Prostate gland (tissue), 2 donors: ENCODE measurements around the gene NLGN3. TPM values are rescaled to one million over a fixed set of nuclear protein-coding genes. Genes with fewer than 3 reads are reported as not detected.
A peak's percentile ranks its signal among the peaks of the same experiment; 100 is the strongest.

Experiments used
- DNase-seq: peaks from one replicate; pipeline ENCODE4 v3.0.0-alpha.2; 2019; ENCODE audit warnings: low spot score
- H3K27ac ChIP-seq, 2 donors: fragments of 200-600 bp; sonication (generic); 2 replicates each; pipeline ENCODE4 v1.5.1; 2017 to 2019
- H3K27me3 ChIP-seq: fragments of 200-600 bp; sonication (generic); replicated peaks from 2 replicates; pipeline ENCODE4 v1.5.1; 2019; ENCODE audit not compliant: insufficient read depth
- H3K36me3 ChIP-seq, 2 donors: fragments of 200-600 bp; sonication (generic); 1 replicate in 1 of 2; 2 replicates in 1 of 2; pipeline versions ENCODE4 v1.5.1 to v1.8.1; 2017 to 2019
- H3K4me1 ChIP-seq: fragments of 200-600 bp; sonication (generic); replicated peaks from 2 replicates; pipeline ENCODE4 v1.5.1; 2019
- H3K4me3 ChIP-seq, 2 donors: fragments of 200-600 bp; sonication (generic); 2 replicates each; pipeline ENCODE4 v1.5.1; 2017 to 2019
- H3K9me3 ChIP-seq: fragments of 200-600 bp; sonication (generic); 2 replicates; pipeline ENCODE4 v1.5.1; 2017
- POLR2A ChIP-seq: fragments of 450-650 bp; IDR thresholded peaks from one replicate; pipeline ENCODE4 v1.6.1; 2016; ENCODE audit warnings: antibody characterized with exemption, mild to moderate bottlenecking
- POLR2AphosphoS5 ChIP-seq: sonication (generic); formaldehyde crosslinking; IDR thresholded peaks from one replicate; pipeline ENCODE4 v1.6.1; 2017; ENCODE audit warnings: antibody characterized with exemption
- WGBS: methylation state at CpG from one replicate; pipeline ENCODE4 v1.1.5; 2018; 5-methylcytosine and 5-hydroxymethylcytosine counted together
- intact Hi-C: fragments of 100-400 bp; cut with DNase I; formaldehyde crosslinking; loops from one replicate; pipeline ENCODE4 v1.14.2; 2022
- total RNA-seq, 2 donors: library from RNA; depleted of rRNA; stranded (reverse); fragments of >200 nt; gene quantifications; one replicate each; pipeline ENCODE4 v1.1.0, GENCODE V29; 2016
- TF ChIP-seq, protein P1 (sequence below), 4 experiments: fragments of 200-600 bp in 2 of 4; fragments of 450-650 bp in 2 of 4; sonication (generic) in 2 of 4; IDR thresholded peaks; 1 replicate in 3 of 4; 2 replicates in 1 of 4; pipeline ENCODE4 v1.5.1; 2016 to 2019; ENCODE audit warnings: antibody characterized with exemption in 4 of 4, mild to moderate bottlenecking in 2 of 4, moderate library complexity in 2 of 4

Gene NLGN3
- total RNA-seq, 2 donors from 2014 or later = 1.4 to 9.4 TPM

DNA sequence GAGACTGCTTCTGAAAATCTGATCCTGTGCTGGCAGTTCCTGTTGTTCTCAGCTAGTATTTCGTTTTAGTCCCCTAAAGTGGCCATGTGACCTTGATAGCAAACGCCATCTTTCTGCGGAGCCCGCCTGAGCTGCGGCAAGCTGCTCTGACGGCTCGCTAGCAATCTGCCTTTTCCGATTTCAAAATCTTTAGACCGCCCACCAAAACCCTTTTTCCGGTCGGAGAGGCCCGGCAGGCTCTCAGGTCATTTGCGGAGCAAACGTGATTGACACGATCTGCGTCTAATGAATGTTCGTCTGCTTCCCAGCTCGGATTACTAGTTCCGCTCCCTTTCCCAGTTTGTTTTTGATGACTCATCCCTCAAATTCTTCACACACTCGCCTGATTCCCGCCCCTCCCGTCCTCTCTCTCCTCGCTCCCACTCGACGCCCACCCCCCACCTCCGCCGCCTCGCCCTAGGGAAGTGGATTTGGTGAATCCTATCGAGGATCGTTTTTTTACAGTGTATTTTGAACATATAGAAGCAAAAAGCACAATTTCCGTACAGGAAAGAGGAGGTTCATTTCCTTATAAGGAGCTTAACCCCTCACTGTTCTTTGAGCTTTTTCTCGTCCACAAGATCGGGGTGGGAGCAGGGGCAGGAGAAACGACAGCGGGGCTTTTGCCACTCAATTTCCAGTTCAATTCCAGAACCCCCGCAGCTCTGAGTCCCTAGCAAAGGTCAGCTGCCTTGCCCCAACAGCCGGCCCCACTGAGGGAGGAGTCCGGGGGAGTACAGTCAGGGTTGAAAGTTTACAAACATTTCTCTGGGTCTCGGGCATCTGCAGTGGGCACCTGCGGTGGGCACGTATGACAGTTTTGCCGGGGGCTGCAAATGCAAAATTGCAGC lies 37.5 kb downstream of the NLGN3 start:
- Histone ChIP-seq H3K4me1 (no peaks in the 10 kb centered on the region), H3K36me3 (no peaks in the 10 kb centered on the region), H3K4me3 (peak overlapping the region; percentile 29 to 34), H3K27ac (peak overlapping the region; percentile 83 to 84), H3K9me3 (no peaks in the 10 kb centered on the region), H3K27me3 (no peaks in the 10 kb centered on the region)
- DNase-seq = peak; percentile 88
- TF ChIP-seq POLR2AphosphoS5 (peak; percentile 93), POLR2A (peak; percentile 76)
- TF ChIP-seq, protein P1, sequence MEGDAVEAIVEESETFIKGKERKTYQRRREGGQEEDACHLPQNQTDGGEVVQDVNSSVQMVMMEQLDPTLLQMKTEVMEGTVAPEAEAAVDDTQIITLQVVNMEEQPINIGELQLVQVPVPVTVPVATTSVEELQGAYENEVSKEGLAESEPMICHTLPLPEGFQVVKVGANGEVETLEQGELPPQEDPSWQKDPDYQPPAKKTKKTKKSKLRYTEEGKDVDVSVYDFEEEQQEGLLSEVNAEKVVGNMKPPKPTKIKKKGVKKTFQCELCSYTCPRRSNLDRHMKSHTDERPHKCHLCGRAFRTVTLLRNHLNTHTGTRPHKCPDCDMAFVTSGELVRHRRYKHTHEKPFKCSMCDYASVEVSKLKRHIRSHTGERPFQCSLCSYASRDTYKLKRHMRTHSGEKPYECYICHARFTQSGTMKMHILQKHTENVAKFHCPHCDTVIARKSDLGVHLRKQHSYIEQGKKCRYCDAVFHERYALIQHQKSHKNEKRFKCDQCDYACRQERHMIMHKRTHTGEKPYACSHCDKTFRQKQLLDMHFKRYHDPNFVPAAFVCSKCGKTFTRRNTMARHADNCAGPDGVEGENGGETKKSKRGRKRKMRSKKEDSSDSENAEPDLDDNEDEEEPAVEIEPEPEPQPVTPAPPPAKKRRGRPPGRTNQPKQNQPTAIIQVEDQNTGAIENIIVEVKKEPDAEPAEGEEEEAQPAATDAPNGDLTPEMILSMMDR (IDR thresholded peaks at IDR 0.05) = no peak
- intact Hi-C loops = loop anchor here (5.0 to 10.0 kb wide), 2 partner anchors 63 to 85 kb away; partner anchors contain the start of gene FOXO4
- 1% methylated on average over 35 of the region's 42 CpGs for WGBS

DNA sequence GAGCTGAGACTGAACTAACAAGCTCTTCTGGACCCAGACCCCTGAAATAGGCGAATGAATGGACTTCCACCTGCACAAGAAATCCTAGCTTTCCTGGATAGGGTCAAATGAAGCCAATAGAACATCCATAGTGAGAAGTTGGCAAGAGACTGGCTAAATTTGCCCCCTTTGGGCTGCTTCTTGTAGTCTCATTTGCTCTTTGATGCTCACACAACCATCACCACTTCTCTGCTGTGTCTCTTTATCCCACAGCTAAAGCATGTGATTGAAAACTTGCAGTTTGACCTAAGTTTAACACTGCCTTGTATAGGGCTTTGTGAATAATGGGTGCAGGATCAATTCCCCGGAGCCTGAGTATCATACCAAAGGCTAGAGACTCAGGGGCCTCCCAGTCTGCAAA lies 38.2 kb downstream of the NLGN3 start:
- no peaks in the 10 kb centered on the region for H3K9me3 ChIP-seq
- DNase-seq = no peak
- intact Hi-C loops = loop anchor here (5.0 to 10.0 kb wide), 2 partner anchors 62 to 86 kb away; partner anchors contain the start of gene FOXO4
- TF ChIP-seq, protein P1 (IDR thresholded peaks at IDR 0.05) = no peak
- TF ChIP-seq POLR2A (no peak), POLR2AphosphoS5 (no peak)
- H3K36me3 ChIP-seq = no peaks in the 10 kb centered on the region
- WGBS = 39% methylated on average over 2 of the region's 2 CpGs
- H3K4me1 ChIP-seq = no peaks in the 10 kb centered on the region
- no peak overlapping the region for H3K4me3 ChIP-seq
- no peaks in the 10 kb centered on the region for H3K27me3 ChIP-seq
- peak overlapping the region; percentile 83 to 84 for H3K27ac ChIP-seq

DNA sequence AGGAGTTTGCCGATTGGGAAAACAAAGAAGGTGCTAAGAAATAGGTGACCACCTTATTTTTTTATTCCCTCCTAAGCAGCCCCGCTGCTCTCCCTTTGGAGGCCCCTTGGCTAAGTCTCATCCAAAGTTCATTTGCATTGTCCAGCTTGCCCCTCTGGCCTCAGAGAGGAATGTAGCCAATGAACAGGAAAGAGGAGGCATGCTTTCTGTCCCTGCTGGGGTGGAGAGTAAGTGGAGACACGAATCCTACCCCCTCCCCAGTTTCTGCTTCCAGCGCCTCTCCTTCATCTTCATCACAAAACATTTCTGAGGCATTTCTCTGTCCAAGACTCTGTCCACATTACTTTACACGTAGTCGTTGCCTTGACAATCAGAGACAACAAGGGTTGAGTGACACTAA lies 38.7 kb downstream of the NLGN3 start:
- no peak for TF ChIP-seq POLR2AphosphoS5
- TF ChIP-seq POLR2A = no peak
- TF ChIP-seq, protein P1 (IDR thresholded peaks at IDR 0.05) = no peak
- Histone ChIP-seq H3K36me3 (no peaks in the 10 kb centered on the region), H3K27me3 (no peaks in the 10 kb centered on the region), H3K4me1 (no peaks in the 10 kb centered on the region), H3K27ac (peak overlapping the region in 1 of 2 donors; percentile 84), H3K4me3 (no peak overlapping the region), H3K9me3 (no peaks in the 10 kb centered on the region)
- 44% methylated on average over 6 of the region's 6 CpGs for WGBS
- no peak for DNase-seq
- intact Hi-C loops = loop anchor here (5.0 to 10.0 kb wide), 2 partner anchors 61 to 86 kb away; partner anchors contain the start of gene FOXO4

DNA sequence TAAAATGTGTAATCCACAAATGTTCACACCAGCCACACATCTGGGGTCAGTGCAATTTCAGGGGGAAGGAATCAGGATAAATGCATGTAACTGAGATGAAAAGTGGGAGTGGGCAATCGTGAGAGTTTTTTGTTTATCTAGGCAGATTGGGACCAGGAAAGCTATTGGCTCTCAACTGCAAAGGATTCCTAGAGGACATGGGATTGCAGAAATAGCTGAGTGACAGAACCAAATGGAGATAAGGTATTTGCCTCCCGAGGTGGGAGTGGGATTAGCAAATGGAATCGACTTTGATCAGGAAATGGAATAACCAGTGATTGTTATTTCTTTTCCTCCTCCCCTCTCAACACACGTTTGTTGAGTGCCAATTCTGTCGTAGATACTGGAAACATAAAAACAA lies 39.5 kb downstream of the NLGN3 start:
- WGBS = 25% methylated on average over 5 of the region's 5 CpGs
- no peaks in the 10 kb centered on the region for H3K4me1 ChIP-seq
- no peak overlapping the region for H3K4me3 ChIP-seq
- TF ChIP-seq POLR2AphosphoS5 (no peak), POLR2A (no peak)
- TF ChIP-seq, protein P1 (IDR thresholded peaks at IDR 0.05) = no peak
- no peaks in the 10 kb centered on the region for H3K36me3 ChIP-seq
- no peak for DNase-seq
- H3K9me3 ChIP-seq = no peaks in the 10 kb centered on the region
- H3K27ac ChIP-seq = no peak overlapping the region
- no peaks in the 10 kb centered on the region for H3K27me3 ChIP-seq
- intact Hi-C loops = loop anchor here (5.0 to 10.0 kb wide), 2 partner anchors 61 to 87 kb away; partner anchors contain the start of gene FOXO4
